Caki2 (cell line): ENCODE data around the gene KSR1. TPM values are rescaled to one million over a fixed set of nuclear protein-coding genes. Genes with fewer than 3 reads are reported as not detected.
"Not testable (repeated sequence)": the region's sequence is repeated elsewhere in the genome, so short reads cannot be mapped to it uniquely, and the experiment has no call there.

Source experiments
- DNase-seq: peaks from one replicate; pipeline ENCODE4 v3.0.0-alpha.2; 2015; ENCODE audit warnings: low read depth
- in situ Hi-C: cut with HindIII; loops from 2 replicates; pipeline ENCODE4 v1.10.0; 2016; ENCODE audit warnings: low sequenced_read_pairs, low pct_unique_long_range_greater_than_20kb, mixed read lengths
- total RNA-seq: library from RNA; depleted of rRNA; stranded (reverse); fragments of >200 nt; shearing (Covaris generic); gene quantifications from 2 replicates; pipeline ENCODE4 v1.2.3, GENCODE V29; 2014; ENCODE audit warnings: low replicate concordance

The KSR1 gene
- total RNA-seq, 1 experiment from 2014 or later, result 0.51 TPM

GRCh38 chr17:27618417-27618816, 162.2 kb downstream of the KSR1 start:
- no peak for DNase-seq
- in situ Hi-C loops, result no loop called here

- in situ Hi-C loops, result no loop called here
- no peak for DNase-seq
These were observed 164.5 kb downstream of the KSR1 start for GRCh38 chr17:27620721-27621120.

DNA sequence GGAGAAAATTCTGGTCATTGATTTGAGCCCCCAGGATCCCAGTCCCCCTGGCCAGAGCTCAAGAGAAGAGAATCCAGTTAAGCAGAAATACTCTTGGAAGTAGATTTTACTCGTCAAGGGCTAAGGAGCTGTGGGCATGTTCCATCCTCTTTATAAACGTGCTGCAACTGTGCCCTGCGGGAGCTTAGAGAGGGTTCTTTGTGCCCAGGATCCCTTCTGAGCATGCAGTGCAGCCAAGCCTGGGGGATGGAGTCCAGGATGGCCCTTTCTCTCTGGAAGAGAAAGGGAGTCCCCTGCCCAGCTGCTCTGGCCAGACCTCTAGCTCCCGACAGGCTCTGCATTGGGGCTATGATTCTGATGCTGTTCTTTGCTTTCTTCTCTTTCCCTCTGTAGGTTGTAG, 165.3 kb downstream of the KSR1 start:
- no peak for DNase-seq
- in situ Hi-C loops, result no loop called here

- DNase-seq, result no peak
- in situ Hi-C loops, result no loop called here
These were observed 165.8 kb downstream of the KSR1 start for GRCh38 chr17:27621942-27622559.

DNA sequence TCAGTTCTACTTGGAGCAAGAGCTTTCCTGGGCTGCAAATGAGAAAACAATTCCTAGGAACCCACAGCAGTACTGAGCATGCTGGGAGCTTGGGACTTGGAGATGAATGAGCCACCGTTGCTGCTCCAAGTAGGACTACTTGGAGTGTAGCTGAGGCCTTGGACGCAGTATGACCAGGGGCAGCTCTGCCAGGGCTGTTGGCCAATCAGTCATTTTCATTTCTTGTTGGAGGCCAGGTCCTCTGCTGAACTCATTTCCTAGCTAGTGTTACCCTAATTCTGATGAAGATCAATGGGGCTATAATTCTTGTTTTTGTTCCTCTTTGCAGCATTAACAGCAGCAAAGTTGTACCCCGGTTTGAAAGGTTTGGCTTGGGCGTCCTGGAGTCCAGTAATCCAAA, 166.7 kb downstream of the KSR1 start:
- in situ Hi-C loops, result no loop called here
- no peak for DNase-seq

GRCh38 chr17:27623614-27624013, 167.4 kb downstream of the KSR1 start:
- in situ Hi-C loops, result no loop called here

GRCh38 chr17:27624539-27624938, 168.3 kb downstream of the KSR1 start:
- in situ Hi-C loops, result no loop called here
- no peak for DNase-seq

More at GRCh38 chr17:27623614-27624013, 167.4 kb downstream of the KSR1 start:
- no peak for DNase-seq

GRCh38 chr17:27625856-27626255, 169.6 kb downstream of the KSR1 start:
- in situ Hi-C loops, result no loop called here
- DNase-seq, result no peak

GRCh38 chr17:27627514-27627913, 171.3 kb downstream of the KSR1 start:
- in situ Hi-C loops, result no loop called here

GRCh38 chr17:27628376-27628775, 172.1 kb downstream of the KSR1 start:
- no peak for DNase-seq
- in situ Hi-C loops, result no loop called here

More at GRCh38 chr17:27627514-27627913, 171.3 kb downstream of the KSR1 start:
- no peak for DNase-seq

DNA sequence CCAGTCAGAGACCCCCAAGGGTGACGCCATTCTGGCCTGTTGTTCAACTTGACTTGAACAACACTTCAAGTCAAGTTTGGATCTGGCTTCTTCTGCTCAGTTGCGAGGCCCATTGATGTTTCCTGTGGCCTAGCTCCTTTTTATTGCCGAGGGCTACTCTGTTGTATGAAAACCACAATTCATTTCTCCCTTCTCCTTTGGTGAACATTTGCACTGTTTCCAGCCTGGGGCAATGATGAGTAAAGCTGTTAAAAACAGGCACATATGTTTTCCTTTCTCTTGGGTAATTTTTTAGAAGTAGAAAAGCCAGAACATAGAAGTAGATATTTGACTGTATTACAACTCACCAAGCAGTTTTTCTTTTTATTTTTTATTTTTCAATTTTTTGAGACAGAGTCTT, 173.0 kb downstream of the KSR1 start:
- DNase-seq, in situ Hi-C loops: not testable (repeated sequence)

DNA sequence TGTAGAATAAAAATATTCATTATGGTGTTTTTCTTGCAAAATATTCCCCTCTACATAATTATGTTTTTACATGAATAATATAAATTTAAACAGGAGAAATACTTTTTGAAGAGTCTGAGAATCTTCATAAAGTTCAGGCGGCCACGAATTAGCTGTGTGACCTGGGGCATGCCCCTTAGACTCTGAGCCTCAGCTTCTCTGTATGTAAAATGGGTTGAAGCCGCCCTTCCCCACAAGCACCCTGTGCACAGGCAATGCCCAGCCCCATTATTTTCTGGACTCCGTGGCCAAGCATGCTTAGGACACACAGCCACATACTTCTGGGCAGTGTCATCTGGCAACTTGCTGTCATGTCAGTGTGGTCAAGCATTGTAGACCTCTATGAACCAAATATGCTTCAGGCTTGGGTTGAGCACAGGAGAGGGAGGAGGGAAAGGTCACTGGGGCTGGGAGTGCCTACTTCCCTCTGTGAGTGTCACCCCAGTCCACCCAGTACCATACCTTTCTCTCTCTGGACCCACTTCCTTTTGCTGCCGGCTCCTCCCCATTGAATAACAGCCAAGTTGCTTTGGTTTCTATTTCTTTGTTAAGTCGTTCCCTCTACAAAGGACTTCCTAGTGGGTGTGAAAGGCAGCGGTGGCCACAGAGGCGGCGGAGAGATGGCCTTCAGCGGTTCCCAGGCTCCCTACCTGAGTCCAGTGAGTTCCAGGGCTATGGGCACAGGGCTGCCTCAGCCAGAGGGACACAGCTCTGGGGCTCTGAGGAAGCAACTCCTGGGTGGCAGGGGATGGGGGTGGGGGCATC, 174.6 kb downstream of the KSR1 start, which contains the start of gene LGALS9:
Gene LGALS9, plus strand, starts transcription at position 582 of the 804 bp plus-strand sequence. Its CDS starts 78 bp downstream, at position 660.
- in situ Hi-C loops, result no loop called here
- peak; percentile 4 for DNase-seq

DNA sequence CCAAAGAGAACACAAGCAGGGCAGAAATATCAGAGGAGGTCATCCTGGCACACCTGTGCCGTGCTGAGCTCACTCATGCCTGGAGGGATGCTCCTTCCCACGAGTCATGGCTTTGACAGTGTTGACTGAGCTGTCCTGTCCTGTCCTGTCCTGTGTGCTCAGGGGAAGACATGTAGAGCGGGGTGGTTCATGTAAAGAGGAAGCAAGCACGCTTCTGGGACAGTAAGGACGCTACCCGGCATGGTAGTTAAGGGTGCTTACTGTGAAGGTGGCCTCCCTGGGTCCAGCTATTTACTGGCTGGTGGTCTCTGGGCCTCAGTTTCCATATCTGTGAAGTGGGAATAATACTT, 175.1 kb downstream of the KSR1 start:
- no peak for DNase-seq
- in situ Hi-C loops, result no loop called here

DNA sequence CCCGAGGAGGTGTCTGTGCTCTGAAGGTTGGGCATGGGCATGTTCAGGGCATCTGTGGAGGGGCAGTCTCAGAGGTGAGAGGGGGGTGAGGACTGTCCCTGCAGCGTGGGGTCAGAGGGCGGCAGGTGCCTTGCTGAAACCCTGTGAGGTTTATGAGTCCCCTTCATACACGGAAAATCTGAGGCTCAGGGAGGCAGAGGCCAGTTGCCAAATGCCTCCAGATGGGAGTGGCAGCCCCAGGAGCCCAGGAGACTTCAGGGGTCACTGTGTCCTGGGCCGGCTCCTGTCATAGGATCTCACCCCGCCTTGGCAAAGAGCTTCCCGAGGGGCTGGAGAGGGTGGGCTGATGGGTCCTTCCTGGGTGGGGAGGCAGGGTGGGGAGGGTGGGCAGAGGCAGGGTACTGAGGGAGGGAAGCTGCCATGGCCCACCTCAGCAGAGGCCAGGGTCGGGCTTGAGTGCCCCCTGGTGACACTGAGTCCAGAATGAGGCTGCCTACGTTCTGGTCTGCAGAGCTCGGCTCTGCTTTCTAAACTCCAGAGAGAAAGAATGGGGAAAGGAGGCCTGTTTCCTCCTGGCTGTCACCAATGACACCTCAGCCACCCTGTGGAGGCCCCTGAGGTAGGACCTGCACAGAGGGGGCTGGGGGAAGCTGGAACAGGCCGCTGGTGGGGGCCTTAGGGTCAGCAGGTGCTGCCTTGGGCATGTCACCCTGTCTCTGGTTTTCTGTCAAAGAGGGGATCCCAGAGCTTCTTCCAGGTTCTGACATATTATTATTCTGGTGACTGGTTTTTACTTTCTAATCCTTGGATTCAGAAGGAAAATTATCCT, 175.9 kb downstream of the KSR1 start:
- no peak for DNase-seq
- in situ Hi-C loops, result no loop called here

DNA sequence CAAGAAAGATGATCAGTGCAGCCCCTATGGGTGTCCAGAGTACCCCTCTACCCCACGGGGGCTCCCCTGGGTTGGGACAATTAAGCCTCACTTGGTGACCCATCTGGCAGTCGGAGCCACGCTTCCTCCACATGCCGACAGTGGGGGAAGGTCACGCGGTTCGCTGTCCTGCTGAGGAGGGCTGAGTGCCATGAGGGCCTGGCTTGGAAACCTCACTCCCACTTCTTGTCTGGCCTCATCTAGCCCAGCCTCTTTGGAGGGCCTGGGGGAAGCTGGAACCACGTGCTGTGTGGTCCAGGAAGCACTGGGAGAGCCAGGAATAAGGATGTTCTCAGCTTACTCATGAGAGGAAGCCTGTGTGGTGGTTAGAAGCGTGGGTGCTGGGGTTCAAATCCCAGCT, 176.5 kb downstream of the KSR1 start:
- DNase-seq, in situ Hi-C loops: not testable (repeated sequence)

GRCh38 chr17:27633312-27634025, 177.2 kb downstream of the KSR1 start:
- in situ Hi-C loops, result no loop called here
- DNase-seq, result no peak

- in situ Hi-C loops, result no loop called here
- DNase-seq, result no peak
These were observed 177.7 kb downstream of the KSR1 start for GRCh38 chr17:27634026-27634335.

GRCh38 chr17:27634776-27635175, 178.5 kb downstream of the KSR1 start:
- in situ Hi-C loops, result no loop called here
- no peak for DNase-seq
